Thyroid gland (tissue), 4 donors: ENCODE results near the gene KYAT1. TPM values are rescaled to one million over a fixed set of nuclear protein-coding genes. Genes with fewer than 3 reads are reported as not detected.

Source experiments
- DNase-seq, 2 donors: peaks; one replicate each; pipeline ENCODE4 v3.0.0-alpha.2; 2019
- H3K27ac ChIP-seq, 3 donors: fragments of 200-600 bp; sonication (generic); 1 replicate in 2 of 3; 2 replicates in 1 of 3; pipeline ENCODE4 v1.5.1; 2016 to 2019; ENCODE audit warnings: mild to moderate bottlenecking in 1 of 3, moderate library complexity in 1 of 3
- H3K27me3 ChIP-seq: fragments of 200-600 bp; sonication (generic); one replicate; pipeline ENCODE4 v1.5.1; 2019
- H3K36me3 ChIP-seq, 2 donors: fragments of 200-600 bp; sonication (generic); one replicate each; pipeline ENCODE4 v1.5.1; 2016 to 2019
- H3K4me1 ChIP-seq, 2 donors: fragments of 200-600 bp; sonication (generic); one replicate each; pipeline ENCODE4 v1.5.1; 2017 to 2019
- H3K4me3 ChIP-seq, 3 donors: fragments of 200-600 bp; sonication (generic); replicated peaks in 1 of 3; 1 replicate in 2 of 3; 2 replicates in 1 of 3; pipeline ENCODE4 v1.5.1; 2016; ENCODE audit warnings: mild to moderate bottlenecking in 1 of 3
- H3K9me3 ChIP-seq: fragments of 200-600 bp; sonication (generic); one replicate; pipeline ENCODE4 v1.5.1; 2017
- POLR2A ChIP-seq, 2 donors: fragments of 450-650 bp; IDR thresholded peaks; one replicate each; pipeline ENCODE4 v1.6.1; 2017; ENCODE audit warnings: antibody characterized with exemption in 2 of 2, mild to moderate bottlenecking in 2 of 2, moderate library complexity in 1 of 2
- WGBS, 2 donors: methylation state at CpG; one replicate each; pipeline ENCODE4 v1.1.5; 2017; 5-methylcytosine and 5-hydroxymethylcytosine counted together
- intact Hi-C: fragments of 100-400 bp; cut with DNase I; formaldehyde crosslinking; loops from one replicate; pipeline ENCODE4 v1.15.1; 2023
- total RNA-seq, 4 donors: library from RNA; depleted of rRNA; stranded (reverse); fragments of >200 nt; gene quantifications; one replicate each; pipeline ENCODE4 v1.2.3, GENCODE V29; 2016
- TF ChIP-seq, protein P1 (sequence below), 6 experiments: fragments of 200-600 bp in 3 of 6; fragments of 450-650 bp in 3 of 6; sonication (generic) in 3 of 6; IDR thresholded peaks; one replicate each; pipeline ENCODE4 v1.5.1; 2016 to 2019; ENCODE audit warnings: antibody characterized with exemption in 6 of 6, mild to moderate bottlenecking in 2 of 6, inconsistent platforms in 1 of 6, moderate library complexity in 1 of 6

KYAT1 gene
- total RNA-seq, 4 donors from 2014 or later = 5.8 to 12.6 (median 12.3) TPM

DNA sequence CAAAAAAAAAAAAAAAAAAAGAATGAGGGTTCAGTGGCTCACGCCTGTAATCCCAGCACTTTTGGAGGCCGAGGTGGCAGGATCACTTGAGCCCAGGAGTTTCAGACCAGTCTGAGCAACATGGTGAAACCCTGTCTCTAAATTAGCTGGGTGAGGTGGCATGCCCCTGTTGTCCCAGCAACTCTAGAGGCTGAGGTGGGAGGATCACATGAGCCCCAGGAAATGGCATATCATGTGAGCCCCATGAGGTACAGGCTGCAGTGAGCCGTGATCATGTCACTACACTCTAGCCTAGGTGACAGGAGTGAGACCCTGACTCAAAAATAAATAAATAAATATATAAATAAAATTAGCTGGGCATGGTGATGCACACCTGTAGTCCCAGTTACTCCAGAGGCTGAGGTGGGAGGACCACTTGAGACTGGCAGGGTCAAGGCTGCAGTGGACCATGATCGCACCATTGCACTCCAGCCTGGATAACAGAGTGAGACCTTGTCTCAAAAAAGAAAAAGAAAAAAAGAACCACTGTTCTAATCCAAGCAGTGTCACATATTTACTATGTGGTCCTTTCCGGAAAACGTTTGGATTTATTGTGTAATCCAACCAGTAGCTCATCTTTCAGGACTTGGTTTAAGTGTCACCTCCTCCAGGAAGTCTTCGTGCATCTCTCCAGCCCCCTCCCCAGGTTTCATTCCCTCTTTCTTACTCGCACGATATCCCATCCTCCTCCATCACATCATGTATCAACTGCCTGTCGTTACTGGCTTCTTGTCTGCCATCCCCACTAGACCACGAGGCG, 39.9 kb downstream of the KYAT1 start:
- Histone ChIP-seq H3K27me3 (no peaks in the 10 kb centered on the region), H3K4me1 (peaks cover 0 to 12% of the 10 kb centered on the region in 2 donors), H3K4me3 (no peak overlapping the region), H3K36me3 (no peaks in the 10 kb centered on the region), H3K27ac (no peak overlapping the region), H3K9me3 (no peaks in the 10 kb centered on the region)
- no peak for DNase-seq
- intact Hi-C loops = no loop called here
- TF ChIP-seq, protein P1, sequence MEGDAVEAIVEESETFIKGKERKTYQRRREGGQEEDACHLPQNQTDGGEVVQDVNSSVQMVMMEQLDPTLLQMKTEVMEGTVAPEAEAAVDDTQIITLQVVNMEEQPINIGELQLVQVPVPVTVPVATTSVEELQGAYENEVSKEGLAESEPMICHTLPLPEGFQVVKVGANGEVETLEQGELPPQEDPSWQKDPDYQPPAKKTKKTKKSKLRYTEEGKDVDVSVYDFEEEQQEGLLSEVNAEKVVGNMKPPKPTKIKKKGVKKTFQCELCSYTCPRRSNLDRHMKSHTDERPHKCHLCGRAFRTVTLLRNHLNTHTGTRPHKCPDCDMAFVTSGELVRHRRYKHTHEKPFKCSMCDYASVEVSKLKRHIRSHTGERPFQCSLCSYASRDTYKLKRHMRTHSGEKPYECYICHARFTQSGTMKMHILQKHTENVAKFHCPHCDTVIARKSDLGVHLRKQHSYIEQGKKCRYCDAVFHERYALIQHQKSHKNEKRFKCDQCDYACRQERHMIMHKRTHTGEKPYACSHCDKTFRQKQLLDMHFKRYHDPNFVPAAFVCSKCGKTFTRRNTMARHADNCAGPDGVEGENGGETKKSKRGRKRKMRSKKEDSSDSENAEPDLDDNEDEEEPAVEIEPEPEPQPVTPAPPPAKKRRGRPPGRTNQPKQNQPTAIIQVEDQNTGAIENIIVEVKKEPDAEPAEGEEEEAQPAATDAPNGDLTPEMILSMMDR (IDR thresholded peaks at IDR 0.05) = no peak
- no peak for TF ChIP-seq POLR2A (IDR thresholded peaks at IDR 0.05)
- 92 to 93% methylated on average over 12 of the region's 12 CpGs for WGBS, 2 donors

DNA sequence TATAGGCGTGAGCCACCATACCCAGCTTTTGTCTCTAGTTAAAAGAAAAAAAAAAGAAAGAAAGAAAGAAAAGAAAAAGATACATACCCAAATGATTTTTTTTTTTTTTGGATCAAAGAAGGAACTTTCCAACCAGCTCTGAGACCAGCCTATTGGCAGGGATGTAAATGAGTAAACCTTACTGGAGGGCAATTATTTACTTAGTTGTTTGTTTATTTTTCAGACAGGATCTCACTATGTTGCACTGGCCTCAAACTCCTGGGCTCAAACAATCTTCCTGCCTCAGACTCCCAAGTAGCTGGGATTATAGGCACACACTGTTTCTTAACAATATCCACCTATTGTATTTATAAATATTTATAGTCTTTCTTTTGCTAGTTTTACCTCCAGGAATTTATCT, 41.2 kb downstream of the KYAT1 start:
- Histone ChIP-seq H3K36me3 (no peaks in the 10 kb centered on the region), H3K27me3 (no peaks in the 10 kb centered on the region), H3K4me1 (peaks cover 0 to 7% of the 10 kb centered on the region in 2 donors), H3K4me3 (no peak overlapping the region), H3K9me3 (no peaks in the 10 kb centered on the region), H3K27ac (no peak overlapping the region)
- WGBS, 2 donors = 100% methylated on average over 1 of the region's 1 CpG
- intact Hi-C loops = no loop called here
- no peak for TF ChIP-seq POLR2A (IDR thresholded peaks at IDR 0.05)
- TF ChIP-seq, protein P1 (IDR thresholded peaks at IDR 0.05) = no peak
- DNase-seq = no peak

DNA sequence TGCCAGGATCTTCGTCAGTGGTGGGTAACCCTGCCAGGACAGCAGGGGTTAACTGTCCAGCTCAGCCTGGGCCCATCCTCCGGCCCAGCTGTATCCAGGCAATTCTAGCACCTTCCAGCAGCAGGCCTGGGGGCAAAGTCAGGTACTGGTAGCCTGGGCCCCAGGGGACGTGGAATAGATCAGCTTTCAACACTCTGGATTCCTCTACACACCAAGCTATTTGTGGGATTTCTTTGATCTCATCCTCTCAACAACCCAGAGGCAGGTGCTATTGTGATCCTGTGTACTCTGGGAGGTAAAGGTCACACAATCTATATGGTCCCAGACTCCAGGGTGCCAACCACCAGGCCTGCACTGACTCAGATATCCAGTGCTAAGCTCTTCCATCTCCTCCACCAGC, 43.4 kb downstream of the KYAT1 start:
- intact Hi-C loops = no loop called here
- no peaks in the 10 kb centered on the region for H3K27me3 ChIP-seq
- H3K27ac ChIP-seq = no peak overlapping the region
- TF ChIP-seq, protein P1 (IDR thresholded peaks at IDR 0.05) = no peak
- TF ChIP-seq POLR2A (IDR thresholded peaks at IDR 0.05) = no peak
- H3K9me3 ChIP-seq = no peaks in the 10 kb centered on the region
- no peaks in the 10 kb centered on the region for H3K36me3 ChIP-seq
- WGBS, 2 donors = 84 to 92% methylated on average over 3 of the region's 3 CpGs
- DNase-seq = no peak
- H3K4me1 ChIP-seq = no peaks in the 10 kb centered on the region
- H3K4me3 ChIP-seq = no peak overlapping the region

DNA sequence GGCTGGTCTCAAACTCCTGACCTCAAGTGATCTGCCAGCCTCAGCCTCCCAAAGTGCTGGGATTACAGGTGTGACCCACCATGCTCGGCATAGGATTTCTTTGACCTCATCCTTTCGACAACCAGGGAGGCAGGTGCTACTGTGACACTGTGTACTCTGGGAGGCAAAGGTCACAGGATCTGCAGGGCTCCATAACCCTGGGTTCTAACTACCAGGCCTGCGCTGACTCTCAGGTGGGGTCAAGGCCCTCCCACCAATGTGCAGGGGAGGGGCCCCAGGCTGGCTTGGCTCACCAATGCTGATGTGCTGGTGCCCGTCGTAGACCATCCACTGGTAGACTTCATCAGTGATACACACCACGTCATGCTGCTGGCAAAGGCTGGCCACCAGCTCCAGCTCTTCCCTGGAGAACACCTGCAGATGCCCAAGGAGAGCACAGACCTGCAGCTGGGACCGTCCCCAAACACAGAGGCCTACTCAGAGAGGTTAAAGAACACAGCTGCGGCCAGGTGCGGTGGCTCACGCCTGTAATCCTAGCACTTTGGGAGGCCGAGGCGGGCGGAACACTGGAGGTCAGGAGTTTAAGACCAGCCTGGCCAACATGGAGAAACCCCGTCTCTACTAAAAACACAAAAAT, 45.1 kb downstream of the KYAT1 start:
- DNase-seq = no peak
- H3K36me3 ChIP-seq = no peaks in the 10 kb centered on the region
- no peaks in the 10 kb centered on the region for H3K27me3 ChIP-seq
- no peaks in the 10 kb centered on the region for H3K9me3 ChIP-seq
- TF ChIP-seq POLR2A (IDR thresholded peaks at IDR 0.05) = no peak
- TF ChIP-seq, protein P1 (IDR thresholded peaks at IDR 0.05) = no peak
- intact Hi-C loops = no loop called here
- 91 to 94% methylated on average over 10 to 14 of the region's 14 CpGs for WGBS, 2 donors
- no peak overlapping the region for H3K27ac ChIP-seq
- no peaks in the 10 kb centered on the region for H3K4me1 ChIP-seq
- no peak overlapping the region for H3K4me3 ChIP-seq
